NCI-H226 (cell line): Measurements from ENCODE around the gene NPR1.

Experiments
- DNase-seq: peaks from one replicate; pipeline ENCODE4 v3.0.0-alpha.2; 2015

NPR1 gene

GRCh38 chr1:153730468-153730988, 52.0 kb downstream of the NPR1 start:
- DNase-seq, result no peak

GRCh38 chr1:153733970-153734369, 55.5 kb downstream of the NPR1 start:
- DNase-seq, result no peak

GRCh38 chr1:153734396-153735089, 56.1 kb downstream of the NPR1 start:
- DNase-seq, result no peak

- DNase-seq, result no peak
Measured at GRCh38 chr1:153735090-153735420, 56.6 kb downstream of the NPR1 start.

DNA sequence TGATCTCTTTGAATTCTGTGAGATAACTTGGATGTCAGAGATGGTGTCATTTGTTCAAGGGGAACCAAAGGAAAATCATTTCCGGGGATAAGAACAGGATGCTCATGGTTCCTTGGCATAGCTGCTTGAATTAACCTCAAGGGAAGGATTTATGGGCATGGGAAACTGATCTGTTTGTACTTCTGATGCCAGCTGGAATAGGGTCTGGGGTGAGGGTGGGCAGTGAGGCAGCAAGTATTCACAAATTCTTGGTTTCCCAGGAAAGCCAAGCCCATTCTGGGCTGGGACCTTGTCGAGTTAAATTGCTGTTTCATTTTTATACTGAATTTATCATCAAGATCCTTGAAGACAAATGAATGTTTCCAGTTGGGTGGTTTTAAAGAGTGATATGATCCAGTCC, 63.5 kb downstream of the NPR1 start:
- no peak for DNase-seq

- DNase-seq, result no peak
Measured at GRCh38 chr1:153742411-153743142, 64.1 kb downstream of the NPR1 start.
